Gastrocnemius medialis (tissue), 4 donors: ENCODE results near the gene BBS9.

Source experiments
- CTCF ChIP-seq, 5 experiments: fragments of 450-650 bp in 3 of 5; fragments of 200-600 bp in 2 of 5; sonication (generic) in 2 of 5; IDR thresholded peaks in 4 of 5; conservative IDR thresholded peaks in 1 of 5; 1 replicate in 4 of 5; 2 replicates in 1 of 5; pipeline ENCODE4 v1.5.1; 2016 to 2019; ENCODE audit warnings: antibody characterized with exemption in 5 of 5, mild to moderate bottlenecking in 3 of 5, moderate library complexity in 3 of 5
- POLR2A ChIP-seq, 2 donors: fragments of 450-650 bp; IDR thresholded peaks; one replicate each; pipeline ENCODE4 v1.6.1; 2017; ENCODE audit warnings: antibody characterized with exemption in 2 of 2, mild to moderate bottlenecking in 2 of 2, moderate library complexity in 2 of 2

DNA sequence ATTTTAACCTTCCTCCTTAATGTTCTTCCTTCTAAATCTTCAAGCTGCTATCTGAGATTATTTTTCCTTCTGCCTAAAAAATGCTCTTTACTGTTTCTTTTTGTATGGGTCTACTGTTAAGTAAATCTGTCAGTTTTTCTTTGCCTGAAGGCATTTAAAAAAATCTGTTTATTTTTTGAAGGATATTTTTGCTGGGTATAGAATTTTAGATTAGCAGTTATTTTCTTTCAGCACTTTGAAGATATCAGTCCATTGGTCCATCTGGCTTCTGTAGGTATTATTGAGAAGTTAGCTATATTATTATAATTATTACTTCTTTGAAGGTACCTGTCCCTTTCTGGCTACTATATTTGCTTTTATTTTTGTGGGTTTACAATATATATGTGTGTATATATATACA is 171.4 kb downstream of the BBS9 start:
- TF ChIP-seq CTCF (IDR thresholded peaks at IDR 0.05 in 4 of 5, conservative IDR thresholded peaks at IDR 0.05 in 1 of 5) = no peak
- no peak for TF ChIP-seq POLR2A (IDR thresholded peaks at IDR 0.05)
